CD8-positive, alpha-beta memory T cell (primary cell): ENCODE measurements around the gene LHFPL6. TPM values are rescaled to one million over a fixed set of nuclear protein-coding genes. Genes with fewer than 3 reads are reported as not detected.

Experiments
- CTCF ChIA-PET: fragments of 350-600 bp; sonication (Branson Sonifier 250); formaldehyde crosslinking; loops from one replicate; lab custom pipeline; 2021; ENCODE audit warnings: antibody characterized with exemption; lab: Charles Lee
- POLR2A ChIA-PET: fragments of 350-600 bp; sonication (Branson Sonifier 250); formaldehyde crosslinking; loops from one replicate; lab custom pipeline; 2021; ENCODE audit warnings: antibody characterized with exemption; lab: Charles Lee
- DNase-seq, 5 donors: peaks; one replicate each; pipeline versions ENCODE4 v3.0.0 to v3.0.0-alpha.2; 2020 to 2022; ENCODE audit warnings: mixed read lengths in 1 of 5
- H3K27ac ChIP-seq: one replicate; pipeline ENCODE4 v1.7.0; 2013; ENCODE audit warnings: low read depth, mild to moderate bottlenecking, low read length, moderate library complexity
- H3K27me3 ChIP-seq: 2 replicates; pipeline ENCODE4 v1.7.0; 2013; ENCODE audit warnings: low read length, mild to moderate bottlenecking; ENCODE audit not compliant: insufficient read depth, poor library complexity, severe bottlenecking
- H3K36me3 ChIP-seq: 2 replicates; pipeline ENCODE4 v1.7.0; 2013; ENCODE audit warnings: mild to moderate bottlenecking, low read length, moderate library complexity; ENCODE audit not compliant: insufficient read depth
- H3K4me1 ChIP-seq: 2 replicates; pipeline ENCODE4 v1.7.0; 2013; ENCODE audit warnings: mild to moderate bottlenecking, low read length, moderate library complexity; ENCODE audit not compliant: insufficient read depth
- H3K4me3 ChIP-seq: 2 replicates; pipeline ENCODE4 v1.7.0; 2013; ENCODE audit warnings: mild to moderate bottlenecking, low read length
- H3K9me3 ChIP-seq: 2 replicates; pipeline ENCODE4 v1.7.0; 2013; ENCODE audit warnings: mild to moderate bottlenecking, low read length
- H3K27ac Mint-ChIP-seq, 8 donors: one replicate each; pipeline ENCODE4 v1.8.0; 2020 to 2021; ENCODE audit warnings: mixed read lengths in 8 of 8, mild to moderate bottlenecking in 6 of 8, inconsistent platforms in 3 of 8, moderate library complexity in 3 of 8
- H3K27me3 Mint-ChIP-seq, 2 donors: one replicate each; pipeline ENCODE4 v1.8.0; 2020 to 2021; ENCODE audit warnings: mixed read lengths in 2 of 2, mild to moderate bottlenecking in 1 of 2, moderate library complexity in 1 of 2
- H3K36me3 Mint-ChIP-seq, 3 donors: one replicate each; pipeline ENCODE4 v1.8.0; 2020 to 2021; ENCODE audit warnings: mixed read lengths in 3 of 3, inconsistent platforms in 1 of 3, mild to moderate bottlenecking in 1 of 3
- H3K4me1 Mint-ChIP-seq, 3 donors: one replicate each; pipeline ENCODE4 v1.8.0; 2020 to 2021; ENCODE audit warnings: mixed read lengths in 3 of 3, inconsistent platforms in 1 of 3, mild to moderate bottlenecking in 1 of 3
- H3K4me3 Mint-ChIP-seq, 7 donors: one replicate each; pipeline ENCODE4 v1.8.0; 2020 to 2021; ENCODE audit warnings: mixed read lengths in 7 of 7, mild to moderate bottlenecking in 6 of 7, moderate library complexity in 4 of 7, inconsistent platforms in 2 of 7
- H3K9me3 Mint-ChIP-seq, 5 donors: one replicate each; pipeline ENCODE4 v1.8.0; 2020 to 2022; ENCODE audit warnings: mixed read lengths in 5 of 5, mild to moderate bottlenecking in 3 of 5, moderate library complexity in 2 of 5, inconsistent platforms in 1 of 5
- polyA plus RNA-seq: library from polyadenylated mRNA; unstranded; fragments of 300-500 nt; fragmentation: Illumina TruSeq; gene quantifications from one replicate; pipeline ENCODE4 v1.2.3, GENCODE V29; 2021
- total RNA-seq, 2 experiments: library from RNA; stranded (reverse); gene quantifications; one replicate each; pipeline ENCODE4 v1.2.3, GENCODE V29; 2021

The LHFPL6 gene
- total and polyA plus RNA-seq, 3 experiments from 2014 or later, result 5.9 to 6.4 TPM; not detected in 1

GRCh38 chr13:39590466-39591036 lies 12.4 kb downstream of the LHFPL6 start:
- Histone ChIP-seq H3K27ac (no peak overlapping the region), H3K36me3 (no peaks in the 10 kb centered on the region), H3K4me1 (no peaks in the 10 kb centered on the region), H3K27me3 (no peaks in the 10 kb centered on the region), H3K4me3 (no peak overlapping the region), H3K9me3 (no peaks in the 10 kb centered on the region)
- H3K9me3 Mint-ChIP-seq, result peaks cover 0 to 7% (median 0%) of the 10 kb centered on the region in 5 donors
- H3K4me3 Mint-ChIP-seq, result no peak overlapping the region
- H3K36me3 Mint-ChIP-seq, result no peaks in the 10 kb centered on the region
- peaks cover 13 to 25% of the 10 kb centered on the region in 2 donors for H3K27me3 Mint-ChIP-seq
- H3K27ac Mint-ChIP-seq, result no peak overlapping the region
- POLR2A ChIA-PET, result no interaction called here
- no peaks in the 10 kb centered on the region for H3K4me1 Mint-ChIP-seq
- CTCF ChIA-PET, result no interaction called here
- DNase-seq, result no peak

DNA sequence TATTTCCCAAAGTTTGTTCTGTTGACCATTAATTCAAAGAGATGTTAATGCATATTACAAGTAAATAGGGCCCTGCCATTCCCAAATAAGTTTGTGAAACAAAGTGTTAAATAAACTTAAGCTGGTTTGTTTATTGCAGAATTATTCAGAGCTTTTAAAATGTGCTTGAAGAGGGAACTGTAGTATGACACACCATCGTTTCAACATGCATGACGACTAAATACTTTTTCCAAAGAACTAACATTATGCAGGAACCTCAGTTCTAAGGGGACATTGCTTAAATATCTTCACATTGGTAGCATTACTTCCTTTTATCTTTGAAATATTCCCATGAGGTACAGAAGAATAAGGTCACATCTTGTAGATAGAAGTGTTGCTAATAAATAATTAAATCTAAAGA lies 14.6 kb downstream of the LHFPL6 start:
- H3K27me3 Mint-ChIP-seq, result peaks cover 17 to 39% of the 10 kb centered on the region in 2 donors
- no peak overlapping the region for H3K27ac Mint-ChIP-seq
- H3K4me1 Mint-ChIP-seq, result no peaks in the 10 kb centered on the region
- H3K9me3 Mint-ChIP-seq, result no peaks in the 10 kb centered on the region
- CTCF ChIA-PET, result interaction anchor here (1.7 kb wide), 1 partner anchor 28 kb away, joined by 3 read pairs; no protein-coding TSS in a partner anchor
- no peak overlapping the region for H3K27ac ChIP-seq
- POLR2A ChIA-PET, result no interaction called here
- no peak overlapping the region for H3K4me3 ChIP-seq
- no peak for DNase-seq
- H3K36me3 Mint-ChIP-seq, result no peaks in the 10 kb centered on the region
- H3K4me3 Mint-ChIP-seq, result no peak overlapping the region
- H3K27me3 ChIP-seq, result no peaks in the 10 kb centered on the region
- H3K9me3 ChIP-seq, result no peaks in the 10 kb centered on the region
- no peaks in the 10 kb centered on the region for H3K36me3 ChIP-seq
- H3K4me1 ChIP-seq, result no peaks in the 10 kb centered on the region

DNA sequence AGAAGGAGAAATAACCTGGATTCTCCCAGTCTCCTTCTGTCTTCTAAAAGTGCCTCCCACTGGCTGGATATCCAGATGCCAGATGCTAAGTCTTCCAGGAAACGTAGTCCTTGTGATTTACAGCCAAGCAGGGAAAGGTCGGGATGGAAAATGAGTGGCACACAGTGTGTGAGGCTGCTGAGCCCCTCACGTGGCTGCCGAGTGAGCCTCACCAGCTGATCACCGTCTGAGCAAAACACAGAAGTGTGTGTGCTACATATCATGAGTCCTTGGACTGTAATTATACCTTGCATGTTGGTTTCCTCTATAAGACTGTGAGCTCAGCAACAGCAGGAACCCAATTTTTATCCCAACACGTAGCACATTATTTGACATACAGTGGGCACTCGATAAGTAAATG lies 15.1 kb downstream of the LHFPL6 start:
- H3K36me3 Mint-ChIP-seq, result no peaks in the 10 kb centered on the region
- no peaks in the 10 kb centered on the region for H3K36me3 ChIP-seq
- H3K27ac Mint-ChIP-seq, result no peak overlapping the region
- H3K27ac ChIP-seq, result no peak overlapping the region
- ChIA-PET POLR2A (no interaction called here), CTCF (interaction anchor here (1.7 kb wide), 1 partner anchor 28 kb away, joined by 3 read pairs; no protein-coding TSS in a partner anchor)
- H3K4me1 Mint-ChIP-seq, result no peaks in the 10 kb centered on the region
- H3K9me3 ChIP-seq, result no peaks in the 10 kb centered on the region
- no peaks in the 10 kb centered on the region for H3K4me1 ChIP-seq
- H3K27me3 ChIP-seq, result no peaks in the 10 kb centered on the region
- no peak overlapping the region for H3K4me3 Mint-ChIP-seq
- no peaks in the 10 kb centered on the region for H3K9me3 Mint-ChIP-seq
- no peak for DNase-seq
- H3K4me3 ChIP-seq, result no peak overlapping the region
- peaks cover 17 to 39% of the 10 kb centered on the region in 2 donors for H3K27me3 Mint-ChIP-seq

DNA sequence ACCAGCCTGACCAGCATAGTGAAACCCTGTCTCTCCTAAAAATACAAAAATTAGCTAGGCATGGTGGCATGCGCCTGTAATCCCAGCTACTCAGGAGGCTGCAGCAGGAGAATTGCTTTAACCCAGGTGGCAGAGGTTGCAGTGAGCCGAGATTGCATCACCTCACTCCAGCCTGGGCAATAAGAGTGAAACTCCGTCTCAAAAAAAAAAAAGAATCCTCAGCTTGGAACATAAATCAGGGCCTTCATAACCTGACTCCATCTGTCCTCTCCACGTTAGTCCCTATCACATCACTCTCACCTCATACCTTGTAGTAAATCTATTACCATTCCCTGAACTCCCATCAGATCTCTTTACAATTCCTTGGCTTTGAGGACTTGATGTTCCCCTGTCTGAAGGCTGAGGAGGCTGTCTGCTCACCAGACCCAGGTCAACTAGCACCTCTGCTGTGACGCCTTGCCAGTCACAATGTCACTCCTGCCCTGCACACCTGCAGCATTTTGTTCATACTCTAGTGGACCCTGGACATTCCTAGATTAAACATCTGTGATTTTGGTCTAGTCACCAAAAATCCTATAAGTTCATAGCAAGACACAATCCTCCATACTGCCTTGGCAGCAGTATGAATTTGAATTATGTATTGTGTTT lies 15.9 kb downstream of the LHFPL6 start:
- Histone ChIP-seq H3K27me3 (no peaks in the 10 kb centered on the region), H3K9me3 (no peaks in the 10 kb centered on the region), H3K36me3 (no peaks in the 10 kb centered on the region), H3K4me1 (no peaks in the 10 kb centered on the region), H3K27ac (no peak overlapping the region), H3K4me3 (no peak overlapping the region)
- no peak for DNase-seq
- ChIA-PET CTCF (interaction anchor here (1.7 kb wide), 1 partner anchor 29 kb away, joined by 3 read pairs; no protein-coding TSS in a partner anchor), POLR2A (no interaction called here)
- no peak overlapping the region for H3K4me3 Mint-ChIP-seq
- no peak overlapping the region for H3K27ac Mint-ChIP-seq
- H3K9me3 Mint-ChIP-seq, result no peaks in the 10 kb centered on the region
- no peaks in the 10 kb centered on the region for H3K36me3 Mint-ChIP-seq
- peaks cover 15 to 36% of the 10 kb centered on the region in 2 donors for H3K27me3 Mint-ChIP-seq
- no peaks in the 10 kb centered on the region for H3K4me1 Mint-ChIP-seq

DNA sequence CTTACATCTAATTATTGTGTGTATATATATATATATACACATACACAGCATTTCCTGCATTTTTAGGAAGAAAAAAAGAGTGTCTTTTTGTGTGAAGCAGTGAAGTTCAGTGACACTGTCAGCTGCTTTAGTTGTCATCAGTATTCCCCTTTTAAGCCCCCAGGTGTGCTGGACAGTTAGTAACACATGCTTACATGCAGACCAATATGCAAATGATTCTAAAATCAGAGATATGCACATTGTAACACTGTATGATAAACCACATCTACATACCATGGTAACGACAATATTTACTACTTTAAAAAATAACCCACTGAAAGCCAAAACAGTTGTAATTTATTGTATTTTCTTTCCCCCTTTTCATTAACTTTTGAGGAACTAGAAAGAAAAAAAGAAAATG lies 16.8 kb downstream of the LHFPL6 start:
- H3K4me3 ChIP-seq, result no peak overlapping the region
- no peak overlapping the region for H3K27ac ChIP-seq
- H3K27ac Mint-ChIP-seq, result no peak overlapping the region
- no peak for DNase-seq
- no peaks in the 10 kb centered on the region for H3K4me1 ChIP-seq
- H3K36me3 ChIP-seq, result no peaks in the 10 kb centered on the region
- ChIA-PET CTCF (interaction anchor here (1.3 kb wide), 1 partner anchor 26 kb away, joined by 3 read pairs; no protein-coding TSS in a partner anchor), POLR2A (no interaction called here)
- no peaks in the 10 kb centered on the region for H3K36me3 Mint-ChIP-seq
- no peaks in the 10 kb centered on the region for H3K27me3 ChIP-seq
- peaks cover 10 to 33% of the 10 kb centered on the region in 2 donors for H3K27me3 Mint-ChIP-seq
- H3K9me3 Mint-ChIP-seq, result no peaks in the 10 kb centered on the region
- H3K4me1 Mint-ChIP-seq, result no peaks in the 10 kb centered on the region
- no peak overlapping the region for H3K4me3 Mint-ChIP-seq
- no peaks in the 10 kb centered on the region for H3K9me3 ChIP-seq

GRCh38 chr13:39585219-39585618 lies 17.8 kb downstream of the LHFPL6 start:
- Histone ChIP-seq H3K4me1 (no peaks in the 10 kb centered on the region), H3K36me3 (no peaks in the 10 kb centered on the region), H3K4me3 (no peak overlapping the region), H3K27ac (no peak overlapping the region), H3K27me3 (no peaks in the 10 kb centered on the region), H3K9me3 (no peaks in the 10 kb centered on the region)
- Mint-ChIP-seq H3K4me3 (no peak overlapping the region), H3K27ac (no peak overlapping the region), H3K4me1 (no peaks in the 10 kb centered on the region), H3K9me3 (no peaks in the 10 kb centered on the region), H3K27me3 (peaks cover 10 to 29% of the 10 kb centered on the region in 2 donors), H3K36me3 (no peaks in the 10 kb centered on the region)
- no peak for DNase-seq
- ChIA-PET CTCF (interaction anchor here (1.3 kb wide), 1 partner anchor 27 kb away, joined by 3 read pairs; no protein-coding TSS in a partner anchor), POLR2A (no interaction called here)

DNA sequence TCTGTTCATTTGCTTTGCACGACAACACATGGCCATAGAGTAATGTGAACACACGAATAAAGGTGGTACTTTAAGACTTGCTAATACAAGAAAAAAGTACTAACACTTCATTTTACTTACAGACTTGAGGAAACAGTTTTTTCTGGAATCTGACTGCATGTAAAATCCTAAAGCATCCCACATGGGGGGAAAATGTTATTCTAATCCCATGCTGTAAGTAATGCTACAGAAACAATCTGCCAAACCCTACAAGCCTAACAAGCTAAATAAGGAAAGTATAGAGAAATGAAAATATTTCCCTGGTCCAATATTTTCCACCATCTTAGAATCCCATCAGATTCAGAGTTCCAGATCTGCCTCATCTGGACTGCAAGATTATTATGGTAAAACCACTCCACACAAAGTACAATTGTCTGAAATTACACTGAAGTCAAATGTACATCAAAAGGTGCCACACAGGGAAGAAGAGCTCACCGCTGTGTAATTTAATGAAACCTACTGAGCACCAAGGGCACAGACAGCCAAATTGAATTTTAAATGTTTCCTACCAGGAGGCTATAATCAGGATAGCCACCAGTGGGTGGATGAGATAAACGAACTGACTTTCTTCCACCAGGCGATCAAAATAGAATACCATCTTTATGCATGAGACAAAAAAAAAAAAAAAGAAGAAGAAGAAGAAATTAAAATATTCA lies 22.0 kb downstream of the LHFPL6 start:
- Histone ChIP-seq H3K4me1 (no peaks in the 10 kb centered on the region), H3K4me3 (no peak overlapping the region), H3K9me3 (no peaks in the 10 kb centered on the region), H3K36me3 (no peaks in the 10 kb centered on the region), H3K27me3 (no peaks in the 10 kb centered on the region), H3K27ac (no peak overlapping the region)
- ChIA-PET CTCF (no interaction called here), POLR2A (no interaction called here)
- no peak overlapping the region for H3K27ac Mint-ChIP-seq
- H3K36me3 Mint-ChIP-seq, result no peaks in the 10 kb centered on the region
- H3K9me3 Mint-ChIP-seq, result no peaks in the 10 kb centered on the region
- peaks cover 9 to 22% of the 10 kb centered on the region in 2 donors for H3K27me3 Mint-ChIP-seq
- no peak overlapping the region for H3K4me3 Mint-ChIP-seq
- no peaks in the 10 kb centered on the region for H3K4me1 Mint-ChIP-seq
- no peak for DNase-seq

DNA sequence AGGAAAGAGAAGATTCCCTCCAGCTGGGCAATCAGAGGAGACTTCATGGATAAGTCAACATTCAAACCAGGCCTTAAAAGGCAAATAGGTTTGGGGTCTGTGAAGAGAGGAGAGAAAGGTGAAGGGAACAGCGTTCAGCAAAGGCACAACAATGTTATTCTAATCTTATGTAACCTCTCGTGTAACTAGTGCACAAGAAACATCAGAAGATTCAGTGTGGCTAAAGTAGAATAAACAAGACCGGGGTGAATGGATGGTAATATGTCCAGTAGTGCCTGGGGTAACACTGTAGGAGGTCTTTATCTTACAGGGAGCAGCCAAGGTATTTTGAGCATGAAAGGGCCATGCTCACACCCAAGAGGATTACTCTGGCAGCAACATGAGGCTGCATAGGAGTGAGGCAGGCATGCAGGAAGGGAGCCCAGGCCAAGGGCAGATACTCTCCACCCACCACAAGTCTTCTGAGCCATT lies 24.1 kb downstream of the LHFPL6 start:
- Histone ChIP-seq H3K4me1 (no peaks in the 10 kb centered on the region), H3K27ac (no peak overlapping the region), H3K4me3 (no peak overlapping the region), H3K9me3 (no peaks in the 10 kb centered on the region), H3K27me3 (no peaks in the 10 kb centered on the region), H3K36me3 (no peaks in the 10 kb centered on the region)
- Mint-ChIP-seq H3K4me1 (no peaks in the 10 kb centered on the region), H3K36me3 (no peaks in the 10 kb centered on the region), H3K27me3 (peaks cover 8 to 20% of the 10 kb centered on the region in 2 donors), H3K4me3 (no peak overlapping the region), H3K27ac (no peak overlapping the region), H3K9me3 (no peaks in the 10 kb centered on the region)
- CTCF ChIA-PET, result no interaction called here
- DNase-seq, result no peak
- POLR2A ChIA-PET, result no interaction called here
